ENCODE measurements around the gene LCOR. TPM values are rescaled to one million over a fixed set of nuclear protein-coding genes. Genes with fewer than 3 reads are reported as not detected.

LCOR gene
- total RNA-seq, 3 donors from 2014 or later (not counting 1 experiment from before 2014, with no cell fraction given), result 68.5 to 92.4 (median 87.7) TPM

DNA sequence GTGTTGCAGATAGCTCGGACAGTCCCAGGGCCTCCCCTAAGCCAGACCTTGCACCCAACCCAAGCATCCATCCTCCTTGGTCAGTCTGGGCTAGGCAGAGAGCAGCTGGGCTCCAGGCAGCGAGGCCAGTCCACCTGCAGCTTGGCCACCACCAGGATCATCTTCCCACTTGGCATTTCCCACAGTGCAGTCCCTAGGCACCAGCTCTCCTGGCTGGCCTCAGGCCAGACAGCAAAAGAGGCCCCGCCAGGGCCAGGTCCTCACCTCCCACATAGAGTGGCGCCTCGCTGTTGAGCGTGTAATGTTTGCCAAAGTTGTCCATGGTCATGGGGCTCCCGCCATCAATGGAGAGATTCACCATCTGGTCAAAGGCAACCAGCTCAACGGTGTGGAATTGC lies 171.7 kb downstream of the LCOR start:
- intact Hi-C loops (cut with micrococcal nuclease), result no loop called here
- Histone ChIP-seq H3K4me1 (ENCODE audit: control insufficient read depth, insufficient read depth, low read length) (no peaks in the 10 kb centered on the region), H3K36me3 (ENCODE audit: control insufficient read depth, insufficient read depth, low read length) (no peaks in the 10 kb centered on the region), H3K9me3 (ENCODE audit: control insufficient read depth, insufficient read depth, low read length) (peaks cover 3% of the 10 kb centered on the region), H3K27ac (ENCODE audit: low read length) (no peak overlapping the region), H3K27me3 (ENCODE audit: control insufficient read depth, insufficient read depth, low read length) (no peaks in the 10 kb centered on the region), H3K4me3 (ENCODE audit: low read length) (no peak overlapping the region)
- ATAC-seq (no peak), DNase-seq (no peak)
- TF ChIP-seq, protein P1, sequence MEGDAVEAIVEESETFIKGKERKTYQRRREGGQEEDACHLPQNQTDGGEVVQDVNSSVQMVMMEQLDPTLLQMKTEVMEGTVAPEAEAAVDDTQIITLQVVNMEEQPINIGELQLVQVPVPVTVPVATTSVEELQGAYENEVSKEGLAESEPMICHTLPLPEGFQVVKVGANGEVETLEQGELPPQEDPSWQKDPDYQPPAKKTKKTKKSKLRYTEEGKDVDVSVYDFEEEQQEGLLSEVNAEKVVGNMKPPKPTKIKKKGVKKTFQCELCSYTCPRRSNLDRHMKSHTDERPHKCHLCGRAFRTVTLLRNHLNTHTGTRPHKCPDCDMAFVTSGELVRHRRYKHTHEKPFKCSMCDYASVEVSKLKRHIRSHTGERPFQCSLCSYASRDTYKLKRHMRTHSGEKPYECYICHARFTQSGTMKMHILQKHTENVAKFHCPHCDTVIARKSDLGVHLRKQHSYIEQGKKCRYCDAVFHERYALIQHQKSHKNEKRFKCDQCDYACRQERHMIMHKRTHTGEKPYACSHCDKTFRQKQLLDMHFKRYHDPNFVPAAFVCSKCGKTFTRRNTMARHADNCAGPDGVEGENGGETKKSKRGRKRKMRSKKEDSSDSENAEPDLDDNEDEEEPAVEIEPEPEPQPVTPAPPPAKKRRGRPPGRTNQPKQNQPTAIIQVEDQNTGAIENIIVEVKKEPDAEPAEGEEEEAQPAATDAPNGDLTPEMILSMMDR (IDR thresholded peaks at IDR 0.05), result no peak
- H3K36me3 Mint-ChIP-seq, result peaks cover 16% of the 10 kb centered on the region
- 92% methylated on average over 8 of the region's 8 CpGs for whole genome bisulfite sequencing (ENCODE audit: insufficient coverage)
- H3K27ac Mint-ChIP-seq, result no peak overlapping the region
- peaks cover 3 to 9% of the 10 kb centered on the region in 2 donors for H3K9me3 Mint-ChIP-seq
- H3K4me3 Mint-ChIP-seq, result no peak overlapping the region
- no peaks in the 10 kb centered on the region for H3K27me3 Mint-ChIP-seq (ENCODE audit: low read depth in 2 of 2)
- no peaks in the 10 kb centered on the region for H3K4me1 Mint-ChIP-seq

DNA sequence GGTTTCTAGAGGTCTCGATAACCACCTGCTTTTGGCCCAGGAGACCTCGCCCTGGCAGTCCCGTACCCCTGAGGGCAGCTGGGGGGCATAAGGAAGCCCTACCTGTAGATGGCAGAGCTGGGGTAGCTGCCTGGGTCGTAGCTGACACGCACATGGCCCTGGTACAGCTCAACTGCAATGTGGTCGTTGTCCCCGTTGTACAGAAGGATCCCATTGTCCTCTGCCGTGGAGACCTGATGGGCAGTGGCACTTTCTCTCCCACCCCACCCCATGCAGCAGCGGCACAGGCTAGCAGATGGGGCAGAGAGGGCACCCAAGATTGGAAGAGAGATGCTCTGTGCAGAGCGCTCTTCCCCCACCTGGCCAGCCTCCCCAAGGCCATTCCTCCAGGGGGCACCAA lies 172.5 kb downstream of the LCOR start:
- intact Hi-C loops (cut with micrococcal nuclease), result no loop called here
- H3K36me3 Mint-ChIP-seq, result peaks cover 16% of the 10 kb centered on the region
- no peaks in the 10 kb centered on the region for H3K4me1 Mint-ChIP-seq
- H3K27me3 ChIP-seq (ENCODE audit: control insufficient read depth, insufficient read depth, low read length), result no peaks in the 10 kb centered on the region
- H3K9me3 ChIP-seq (ENCODE audit: control insufficient read depth, insufficient read depth, low read length), result peaks cover 3% of the 10 kb centered on the region
- TF ChIP-seq, protein P1 (IDR thresholded peaks at IDR 0.05), result no peak
- WGBS (ENCODE audit: insufficient coverage), result 89% methylated on average over 9 of the region's 10 CpGs
- ATAC-seq (no peak), DNase-seq (no peak)
- H3K27ac Mint-ChIP-seq, result no peak overlapping the region
- H3K27ac ChIP-seq (ENCODE audit: low read length), result no peak overlapping the region
- no peaks in the 10 kb centered on the region for H3K27me3 Mint-ChIP-seq (ENCODE audit: low read depth in 2 of 2)
- no peak overlapping the region for H3K4me3 ChIP-seq (ENCODE audit: low read length)
- H3K36me3 ChIP-seq (ENCODE audit: control insufficient read depth, insufficient read depth, low read length), result no peaks in the 10 kb centered on the region
- no peak overlapping the region for H3K4me3 Mint-ChIP-seq
- peaks cover 3 to 9% of the 10 kb centered on the region in 2 donors for H3K9me3 Mint-ChIP-seq
- no peaks in the 10 kb centered on the region for H3K4me1 ChIP-seq (ENCODE audit: control insufficient read depth, insufficient read depth, low read length)

DNA sequence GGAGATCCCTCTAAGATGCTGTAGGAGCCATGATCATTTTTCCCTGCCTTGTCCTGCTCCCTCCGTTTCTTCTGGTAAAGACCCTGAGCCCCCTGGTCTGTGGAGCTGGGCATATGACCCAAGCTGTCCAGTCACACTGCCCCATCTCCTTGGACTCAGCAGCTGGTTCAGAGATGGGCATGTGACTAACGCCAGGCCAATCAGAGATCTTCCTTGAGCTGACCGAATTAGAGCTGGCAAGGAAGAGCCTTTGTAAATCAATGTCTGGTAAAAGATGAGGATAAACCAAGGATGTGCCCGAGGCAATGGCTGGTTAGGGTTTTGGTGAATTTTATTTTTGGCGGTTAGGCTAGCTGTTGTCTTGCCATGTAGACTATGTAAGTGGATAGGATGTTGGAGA lies 173.3 kb downstream of the LCOR start:
- no peaks in the 10 kb centered on the region for H3K27me3 ChIP-seq (ENCODE audit: control insufficient read depth, insufficient read depth, low read length)
- no peak overlapping the region for H3K27ac Mint-ChIP-seq
- no peak overlapping the region for H3K27ac ChIP-seq (ENCODE audit: low read length)
- H3K4me3 ChIP-seq (ENCODE audit: low read length), result no peak overlapping the region
- no peaks in the 10 kb centered on the region for H3K4me1 ChIP-seq (ENCODE audit: control insufficient read depth, insufficient read depth, low read length)
- intact Hi-C loops (cut with micrococcal nuclease), result no loop called here
- ATAC-seq, result no peak
- peaks cover 3 to 9% of the 10 kb centered on the region in 2 donors for H3K9me3 Mint-ChIP-seq
- no peaks in the 10 kb centered on the region for H3K36me3 ChIP-seq (ENCODE audit: control insufficient read depth, insufficient read depth, low read length)
- H3K9me3 ChIP-seq (ENCODE audit: control insufficient read depth, insufficient read depth, low read length), result peaks cover 3% of the 10 kb centered on the region
- H3K27me3 Mint-ChIP-seq (ENCODE audit: low read depth in 2 of 2), result no peaks in the 10 kb centered on the region
- no peak overlapping the region for H3K4me3 Mint-ChIP-seq
- TF ChIP-seq, protein P1 (IDR thresholded peaks at IDR 0.05), result no peak
- no peaks in the 10 kb centered on the region for H3K4me1 Mint-ChIP-seq
- DNase-seq, result no peak
- WGBS (ENCODE audit: insufficient coverage), result 93% methylated on average over 5 of the region's 5 CpGs
- peaks cover 16% of the 10 kb centered on the region for H3K36me3 Mint-ChIP-seq

DNA sequence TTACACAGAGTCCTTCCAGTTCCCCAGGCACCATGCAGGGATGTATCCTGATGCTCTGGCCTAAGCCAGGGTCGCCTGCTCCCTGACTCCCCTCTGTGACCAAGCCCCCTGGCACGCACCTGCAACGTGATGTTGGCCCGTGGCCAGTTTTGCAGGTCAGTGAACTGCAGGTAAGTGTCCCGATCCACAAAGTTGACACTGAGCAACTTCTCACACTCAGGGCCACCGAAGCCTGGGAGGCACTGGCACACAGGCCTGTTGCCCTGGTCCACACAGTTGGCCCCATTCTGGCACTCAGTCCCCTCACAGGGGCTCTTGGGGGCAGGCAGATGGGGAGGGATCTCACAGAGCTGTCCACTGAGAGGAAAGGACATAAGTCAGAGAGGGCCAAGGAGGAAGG lies 174.3 kb downstream of the LCOR start:
- peaks cover 3 to 9% of the 10 kb centered on the region in 2 donors for H3K9me3 Mint-ChIP-seq
- intact Hi-C loops (cut with micrococcal nuclease), result no loop called here
- no peaks in the 10 kb centered on the region for H3K4me1 Mint-ChIP-seq
- 89% methylated on average over 6 of the region's 6 CpGs for WGBS (ENCODE audit: insufficient coverage)
- no peak overlapping the region for H3K27ac Mint-ChIP-seq
- Histone ChIP-seq H3K4me1 (ENCODE audit: control insufficient read depth, insufficient read depth, low read length) (no peaks in the 10 kb centered on the region), H3K9me3 (ENCODE audit: control insufficient read depth, insufficient read depth, low read length) (peaks cover 3% of the 10 kb centered on the region), H3K4me3 (ENCODE audit: low read length) (no peak overlapping the region), H3K36me3 (ENCODE audit: control insufficient read depth, insufficient read depth, low read length) (no peaks in the 10 kb centered on the region), H3K27me3 (ENCODE audit: control insufficient read depth, insufficient read depth, low read length) (no peaks in the 10 kb centered on the region), H3K27ac (ENCODE audit: low read length) (no peak overlapping the region)
- ATAC-seq (no peak), DNase-seq (no peak)
- TF ChIP-seq, protein P1 (IDR thresholded peaks at IDR 0.05), result no peak
- peaks cover 16% of the 10 kb centered on the region for H3K36me3 Mint-ChIP-seq
- H3K27me3 Mint-ChIP-seq (ENCODE audit: low read depth in 2 of 2), result no peaks in the 10 kb centered on the region
- H3K4me3 Mint-ChIP-seq, result no peak overlapping the region

Data from natural killer cell (primary cell).